Measurements from ENCODE around the gene BTK. TPM values are rescaled to one million over a fixed set of nuclear protein-coding genes. Genes with fewer than 3 reads are reported as not detected.

BTK gene
- total RNA-seq, 2 donors from 2014 or later = 1.9 to 3.0 TPM

GRCh38 chrX:101399825-101400224, 13.8 kb upstream of the BTK start:
- DNase-seq = no peak
- no peaks in the 10 kb centered on the region for H3K36me3 ChIP-seq
- H3K9ac ChIP-seq (ENCODE audit: low read depth in 2 of 2, low read length in 2 of 2) = no peak overlapping the region
- H3K9me3 ChIP-seq = no peaks in the 10 kb centered on the region
- intact Hi-C loops (cut with DNase I) = no loop called here
- no peaks in the 10 kb centered on the region for H3K27me3 ChIP-seq
- no peak for TF ChIP-seq CTCF (IDR thresholded peaks at IDR 0.05)
- H3K4me1 ChIP-seq = no peaks in the 10 kb centered on the region
- H3K4me3 ChIP-seq = no peak overlapping the region
- no peak overlapping the region for H3K27ac ChIP-seq

- TF ChIP-seq CTCF (IDR thresholded peaks at IDR 0.05) = no peak
- Histone ChIP-seq H3K4me1 (no peaks in the 10 kb centered on the region), H3K9me3 (no peaks in the 10 kb centered on the region), H3K4me3 (no peak overlapping the region), H3K36me3 (no peaks in the 10 kb centered on the region), H3K27me3 (no peaks in the 10 kb centered on the region), H3K27ac (no peak overlapping the region), H3K9ac (ENCODE audit: low read depth in 2 of 2, low read length in 2 of 2) (no peak overlapping the region)
- no peak for DNase-seq
- intact Hi-C loops (cut with DNase I) = no loop called here
These were observed 12.7 kb upstream of the BTK start for GRCh38 chrX:101398694-101399093.

- no peak for DNase-seq
- Histone ChIP-seq H3K36me3 (no peaks in the 10 kb centered on the region), H3K9ac (ENCODE audit: low read depth in 2 of 2, low read length in 2 of 2) (no peak overlapping the region), H3K4me1 (no peaks in the 10 kb centered on the region), H3K27me3 (no peaks in the 10 kb centered on the region), H3K4me3 (no peak overlapping the region), H3K9me3 (no peaks in the 10 kb centered on the region), H3K27ac (no peak overlapping the region)
- TF ChIP-seq CTCF (IDR thresholded peaks at IDR 0.05) = no peak
- intact Hi-C loops (cut with DNase I) = no loop called here
These were observed 11.8 kb upstream of the BTK start for GRCh38 chrX:101397779-101398178.

GRCh38 chrX:101395789-101396188, 9.8 kb upstream of the BTK start:
- no peak for DNase-seq
- Histone ChIP-seq H3K27ac (no peak overlapping the region), H3K9ac (ENCODE audit: low read depth in 2 of 2, low read length in 2 of 2) (no peak overlapping the region), H3K9me3 (no peaks in the 10 kb centered on the region), H3K4me1 (no peaks in the 10 kb centered on the region), H3K4me3 (no peak overlapping the region), H3K36me3 (no peaks in the 10 kb centered on the region), H3K27me3 (no peaks in the 10 kb centered on the region)
- intact Hi-C loops (cut with DNase I) = no loop called here
- TF ChIP-seq CTCF (IDR thresholded peaks at IDR 0.05) = no peak

- Histone ChIP-seq H3K9ac (ENCODE audit: low read depth in 2 of 2, low read length in 2 of 2) (no peak overlapping the region), H3K36me3 (no peaks in the 10 kb centered on the region), H3K4me1 (no peaks in the 10 kb centered on the region), H3K4me3 (no peak overlapping the region), H3K27me3 (no peaks in the 10 kb centered on the region), H3K9me3 (no peaks in the 10 kb centered on the region), H3K27ac (no peak overlapping the region)
- no peak for DNase-seq
- intact Hi-C loops (cut with DNase I) = no loop called here
- TF ChIP-seq CTCF (IDR thresholded peaks at IDR 0.05) = no peak
These were observed 8.4 kb upstream of the BTK start for GRCh38 chrX:101394372-101394771.

All from colonic mucosa (tissue), 4 donors.